ENCODE data around the gene PLXNA4.

The PLXNA4 gene

DNA sequence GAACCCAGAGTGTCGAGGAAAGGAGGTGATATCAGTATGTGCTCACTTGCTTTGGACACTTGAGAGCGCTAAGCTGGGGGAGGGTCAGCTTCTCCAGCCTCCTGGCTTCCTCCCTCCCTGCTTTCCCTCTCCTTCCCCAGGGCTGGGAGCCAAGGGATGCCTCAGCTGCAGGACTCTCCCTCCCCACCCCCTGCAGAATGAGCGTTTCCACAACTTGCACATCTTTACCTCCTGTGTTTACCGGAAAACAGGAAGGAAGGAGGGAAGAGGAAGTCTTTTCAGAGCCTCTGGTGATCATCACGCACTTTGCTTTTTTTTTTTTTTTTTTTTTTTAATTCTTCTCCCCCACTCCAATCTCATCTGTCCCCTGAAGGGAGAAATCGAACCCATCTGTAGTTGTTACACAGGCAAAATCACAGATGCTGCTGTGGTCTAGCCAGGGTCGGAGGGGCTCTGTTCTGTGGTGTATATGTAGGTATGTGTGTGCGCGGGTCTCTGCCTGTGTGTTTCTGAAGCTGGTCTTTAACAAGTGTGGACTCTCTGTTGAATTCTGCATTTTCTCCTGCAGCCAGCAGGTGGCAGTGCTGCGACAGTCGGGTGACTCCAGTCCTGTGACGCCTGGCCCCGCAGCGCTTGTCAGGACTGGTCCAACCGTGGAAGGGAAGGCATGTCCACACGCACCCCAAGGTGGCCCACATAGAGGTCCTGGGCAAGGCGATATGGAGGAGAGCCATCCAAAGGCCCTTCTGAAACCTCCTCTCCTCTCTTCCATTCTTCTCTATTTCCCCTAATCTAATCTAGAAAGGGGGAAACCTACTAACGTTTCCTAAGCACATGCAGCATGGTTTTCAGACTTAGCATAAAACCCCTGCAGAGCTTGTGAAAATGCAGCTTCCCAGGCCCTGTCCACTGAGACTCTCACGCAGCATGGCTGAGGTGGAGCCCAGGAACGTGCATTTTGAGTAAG, 257.6 kb downstream of the PLXNA4 start:
- DNase-seq (ENCODE audit: low read depth): peak; percentile 88
- TF ChIP-seq, protein P1, sequence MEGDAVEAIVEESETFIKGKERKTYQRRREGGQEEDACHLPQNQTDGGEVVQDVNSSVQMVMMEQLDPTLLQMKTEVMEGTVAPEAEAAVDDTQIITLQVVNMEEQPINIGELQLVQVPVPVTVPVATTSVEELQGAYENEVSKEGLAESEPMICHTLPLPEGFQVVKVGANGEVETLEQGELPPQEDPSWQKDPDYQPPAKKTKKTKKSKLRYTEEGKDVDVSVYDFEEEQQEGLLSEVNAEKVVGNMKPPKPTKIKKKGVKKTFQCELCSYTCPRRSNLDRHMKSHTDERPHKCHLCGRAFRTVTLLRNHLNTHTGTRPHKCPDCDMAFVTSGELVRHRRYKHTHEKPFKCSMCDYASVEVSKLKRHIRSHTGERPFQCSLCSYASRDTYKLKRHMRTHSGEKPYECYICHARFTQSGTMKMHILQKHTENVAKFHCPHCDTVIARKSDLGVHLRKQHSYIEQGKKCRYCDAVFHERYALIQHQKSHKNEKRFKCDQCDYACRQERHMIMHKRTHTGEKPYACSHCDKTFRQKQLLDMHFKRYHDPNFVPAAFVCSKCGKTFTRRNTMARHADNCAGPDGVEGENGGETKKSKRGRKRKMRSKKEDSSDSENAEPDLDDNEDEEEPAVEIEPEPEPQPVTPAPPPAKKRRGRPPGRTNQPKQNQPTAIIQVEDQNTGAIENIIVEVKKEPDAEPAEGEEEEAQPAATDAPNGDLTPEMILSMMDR (conservative IDR thresholded peaks at IDR 0.05; ENCODE audit: low read depth, low read length): peak; percentile 92
- H3K4me3 ChIP-seq (ENCODE audit: low read depth, low read length): no peak overlapping the region

DNA sequence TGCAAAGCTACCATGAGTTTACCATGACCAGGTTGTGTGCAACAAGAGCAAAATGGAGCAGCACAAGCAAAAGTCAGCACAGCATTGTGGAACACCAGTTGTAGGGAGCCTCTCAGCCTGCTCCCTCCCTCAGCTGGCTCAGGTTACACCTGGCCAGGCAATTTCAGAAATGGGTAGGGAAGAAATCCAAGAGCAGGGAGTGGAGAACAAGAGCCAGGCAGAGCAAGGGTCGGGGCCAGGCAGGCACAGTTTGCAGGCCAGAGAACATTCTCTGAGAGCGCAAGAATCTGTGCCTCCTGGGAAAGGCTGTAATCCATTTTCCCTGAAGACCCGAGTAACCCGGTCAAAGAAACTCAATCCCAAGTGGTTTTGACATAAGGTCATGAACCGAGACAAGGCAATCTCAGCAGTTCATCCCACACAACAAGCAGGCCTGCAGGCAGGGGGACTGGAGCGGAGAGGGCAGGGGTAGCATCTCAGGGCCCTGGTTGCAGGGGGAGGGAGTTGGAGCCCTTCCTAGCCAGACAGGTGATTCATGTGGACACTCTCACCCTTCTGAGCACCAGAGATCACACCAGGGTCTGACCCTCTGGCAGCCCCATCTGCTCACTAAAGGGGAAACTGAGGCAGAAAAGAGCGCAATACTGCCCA, 258.4 kb downstream of the PLXNA4 start:
- no peak for DNase-seq (ENCODE audit: low read depth)
- TF ChIP-seq, protein P1 (conservative IDR thresholded peaks at IDR 0.05; ENCODE audit: low read depth, low read length): no peak
- H3K4me3 ChIP-seq (ENCODE audit: low read depth, low read length): no peak overlapping the region

DNA sequence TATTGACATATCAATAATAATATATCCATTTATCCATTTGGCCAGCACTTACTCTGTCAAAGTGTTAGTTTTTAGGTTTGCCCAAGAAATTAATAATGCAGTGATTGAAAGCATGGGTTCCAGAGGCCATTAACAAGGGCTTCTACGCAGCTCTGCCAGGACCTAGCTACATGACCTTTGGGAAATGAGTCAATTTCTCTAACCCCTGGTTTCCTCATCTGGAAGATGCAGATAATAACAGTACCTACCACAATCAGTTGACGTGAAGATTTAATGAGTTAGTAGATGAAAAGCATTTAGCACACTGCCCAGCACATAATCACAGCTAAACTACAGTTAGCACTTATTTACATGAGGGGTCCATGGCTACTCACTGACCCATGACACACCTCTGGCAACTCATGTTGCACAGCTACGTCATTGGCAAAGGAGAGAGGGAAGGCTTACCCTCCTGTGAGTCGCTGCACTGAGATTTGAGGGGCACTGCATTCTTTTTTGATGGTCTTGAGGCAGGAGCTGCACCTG, 263.7 kb downstream of the PLXNA4 start:
- no peak for DNase-seq (ENCODE audit: low read depth)
- no peak overlapping the region for H3K4me3 ChIP-seq (ENCODE audit: low read depth, low read length)
- TF ChIP-seq, protein P1 (conservative IDR thresholded peaks at IDR 0.05; ENCODE audit: low read depth, low read length): no peak

DNA sequence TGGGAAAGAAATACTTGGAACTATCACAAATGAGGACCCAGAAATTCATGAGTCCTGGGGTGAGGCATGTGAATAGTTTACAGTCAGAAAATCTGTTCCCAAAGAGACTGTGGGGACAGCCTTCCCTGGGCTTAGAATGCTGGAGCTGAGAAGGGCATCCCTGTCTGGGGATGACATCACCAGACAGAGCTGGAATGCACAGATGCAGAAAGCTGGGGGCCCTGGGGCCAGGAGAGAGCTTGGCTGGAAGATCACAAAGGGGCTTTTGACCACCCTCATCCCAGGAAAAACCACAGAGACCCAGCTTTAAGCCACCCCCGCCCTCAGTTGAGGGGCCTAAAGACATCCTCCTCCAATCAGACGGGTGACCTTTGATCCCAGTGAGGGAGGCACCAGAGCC, 264.5 kb downstream of the PLXNA4 start:
- TF ChIP-seq, protein P1 (conservative IDR thresholded peaks at IDR 0.05; ENCODE audit: low read depth, low read length): no peak
- DNase-seq (ENCODE audit: low read depth): no peak
- H3K4me3 ChIP-seq (ENCODE audit: low read depth, low read length): no peak overlapping the region

DNA sequence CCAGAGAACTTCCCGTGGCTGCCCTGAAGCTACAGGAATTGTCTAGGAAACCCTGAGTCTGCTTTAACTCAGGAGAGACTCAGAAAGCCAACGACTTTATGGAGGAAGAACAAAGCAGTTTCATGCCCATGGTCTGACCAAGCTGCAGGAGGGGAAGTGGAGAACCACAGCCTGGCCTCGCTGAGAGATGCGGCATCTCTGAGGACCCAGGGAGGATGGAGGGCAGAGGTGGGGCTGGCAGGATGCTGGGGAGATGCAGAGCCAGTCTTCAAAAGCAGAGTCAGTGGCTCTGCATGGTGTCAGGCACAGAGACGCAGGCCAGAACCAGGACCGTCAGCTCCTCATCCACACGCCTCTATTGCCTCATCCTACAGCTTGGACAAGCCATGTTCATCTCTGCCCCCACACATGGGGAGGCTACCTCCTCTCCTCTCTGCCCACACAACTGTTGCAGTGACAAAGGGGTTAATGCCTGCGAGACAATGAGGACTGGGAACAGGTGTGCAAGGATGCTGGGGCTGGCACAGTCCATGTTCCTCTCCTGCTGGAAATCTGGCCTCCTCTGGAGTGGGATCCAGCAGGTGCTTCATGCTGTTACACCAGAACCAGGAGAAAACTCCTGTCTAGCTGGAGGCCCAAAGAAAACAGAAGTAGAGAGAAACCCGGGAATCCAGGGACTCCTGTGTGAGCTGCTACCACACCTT, 267.0 kb downstream of the PLXNA4 start:
- no peak overlapping the region for H3K4me3 ChIP-seq (ENCODE audit: low read depth, low read length)
- DNase-seq (ENCODE audit: low read depth): no peak
- TF ChIP-seq, protein P1 (conservative IDR thresholded peaks at IDR 0.05; ENCODE audit: low read depth, low read length): no peak

DNA sequence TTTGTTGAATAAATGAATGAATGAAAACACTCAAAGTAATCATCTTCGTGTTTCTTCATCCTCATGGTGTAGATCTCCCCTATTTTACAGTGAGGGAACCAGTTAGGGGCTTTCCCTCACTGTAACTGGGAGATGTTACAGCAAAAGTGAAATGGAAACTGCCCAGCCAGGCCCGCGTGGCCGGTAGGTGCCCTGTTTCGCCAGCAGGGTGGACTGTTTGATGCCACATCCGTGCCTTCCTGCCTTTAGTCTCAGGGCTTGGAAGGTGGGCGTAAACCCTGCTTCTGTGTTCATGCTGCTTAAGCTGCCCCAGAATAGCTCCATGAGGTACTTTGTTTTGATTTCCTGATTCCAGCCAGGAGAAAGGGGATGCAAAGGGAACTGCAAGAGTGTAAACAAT, 268.8 kb downstream of the PLXNA4 start:
- TF ChIP-seq, protein P1 (conservative IDR thresholded peaks at IDR 0.05; ENCODE audit: low read depth, low read length): no peak
- DNase-seq (ENCODE audit: low read depth): no peak
- H3K4me3 ChIP-seq (ENCODE audit: low read depth, low read length): no peak overlapping the region

Data from choroid plexus epithelial cell (primary cell).